Globus pallidus (tissue), 1 donor: Measurements from ENCODE around the gene GRIK3.
A peak's percentile ranks its signal among the peaks of the same experiment; 100 is the strongest.

Experiments
- DNase-seq: peaks from one replicate; pipeline ENCODE4 v3.0.0-alpha.2; 2015; ENCODE audit warnings: low spot score

GRIK3 gene

GRCh38 chr1:36822648-36823047 is 211.7 kb downstream of the GRIK3 start:
- DNase-seq: no peak

- no peak for DNase-seq
Measured at GRCh38 chr1:36821386-36821785, 212.9 kb downstream of the GRIK3 start.

- no peak for DNase-seq
Measured at GRCh38 chr1:36818771-36819170, 215.5 kb downstream of the GRIK3 start.

- DNase-seq: no peak
Measured at GRCh38 chr1:36816348-36816747, 218.0 kb downstream of the GRIK3 start.

GRCh38 chr1:36814774-36815173 is 219.5 kb downstream of the GRIK3 start:
- DNase-seq: no peak

- DNase-seq: no peak
Measured at GRCh38 chr1:36814083-36814482, 220.2 kb downstream of the GRIK3 start.

- DNase-seq: no peak
Measured at GRCh38 chr1:36807262-36807661, 227.1 kb downstream of the GRIK3 start.

GRCh38 chr1:36805979-36806640 is 228.2 kb downstream of the GRIK3 start:
- DNase-seq: no peak

- no peak for DNase-seq
Measured at GRCh38 chr1:36804669-36805314, 229.5 kb downstream of the GRIK3 start.

- DNase-seq: peak; percentile 52
Measured at GRCh38 chr1:36803868-36804570, 230.3 kb downstream of the GRIK3 start.

- no peak for DNase-seq
Measured at GRCh38 chr1:36802018-36802417, 232.3 kb downstream of the GRIK3 start.

GRCh38 chr1:36797761-36798160 is 236.6 kb downstream of the GRIK3 start:
- no peak for DNase-seq

GRCh38 chr1:36796733-36797132 is 237.6 kb downstream of the GRIK3 start:
- DNase-seq: no peak

GRCh38 chr1:36796106-36796590 is 238.2 kb downstream of the GRIK3 start:
- no peak for DNase-seq

GRCh38 chr1:36794460-36794859 is 239.9 kb downstream of the GRIK3 start:
- DNase-seq: no peak

- DNase-seq: no peak
Measured at GRCh38 chr1:36793452-36793851, 240.9 kb downstream of the GRIK3 start.

GRCh38 chr1:36792292-36792691 is 242.0 kb downstream of the GRIK3 start:
- DNase-seq: no peak

- no peak for DNase-seq
Measured at GRCh38 chr1:36790191-36790590, 244.1 kb downstream of the GRIK3 start.

- no peak for DNase-seq
Measured at GRCh38 chr1:36789535-36789934, 244.8 kb downstream of the GRIK3 start.

GRCh38 chr1:36787312-36787913 is 246.9 kb downstream of the GRIK3 start:
- DNase-seq: no peak

GRCh38 chr1:36786425-36786824 is 247.9 kb downstream of the GRIK3 start:
- no peak for DNase-seq

GRCh38 chr1:36784147-36784859 is 250.0 kb downstream of the GRIK3 start:
- no peak for DNase-seq
